Subcutaneous abdominal adipose tissue (tissue), 5 donors: ENCODE data around the gene AGPS.

Source experiments
- H3K27ac ChIP-seq: one replicate; pipeline ENCODE4 v1.7.0; 2013; ENCODE audit warnings: low read depth, mild to moderate bottlenecking, inconsistent platforms, low read length, moderate library complexity
- H3K27me3 ChIP-seq, 5 donors: one replicate each; pipeline ENCODE4 v1.7.0; 2013; ENCODE audit warnings: low read length in 5 of 5, inconsistent platforms in 1 of 5; ENCODE audit not compliant: control insufficient read depth in 5 of 5, insufficient read depth in 4 of 5
- H3K36me3 ChIP-seq, 5 donors: one replicate each; pipeline ENCODE4 v1.7.0; 2013; ENCODE audit warnings: low read length in 5 of 5; ENCODE audit not compliant: control insufficient read depth in 5 of 5, insufficient read depth in 5 of 5
- H3K4me1 ChIP-seq, 5 donors: one replicate each; pipeline ENCODE4 v1.7.0; 2013; ENCODE audit warnings: low read length in 5 of 5, mild to moderate bottlenecking in 3 of 5, moderate library complexity in 1 of 5; ENCODE audit not compliant: control insufficient read depth in 5 of 5, insufficient read depth in 5 of 5
- H3K4me3 ChIP-seq, 5 donors: one replicate each; pipeline ENCODE4 v1.7.0; 2013; ENCODE audit warnings: low read length in 5 of 5, low read depth in 1 of 5
- H3K9ac ChIP-seq, 5 donors: one replicate each; pipeline ENCODE4 v1.7.0; 2013; ENCODE audit warnings: low read length in 5 of 5, mild to moderate bottlenecking in 4 of 5, moderate library complexity in 3 of 5
- H3K9me3 ChIP-seq, 5 donors: one replicate each; pipeline ENCODE4 v1.7.0; 2013; ENCODE audit warnings: low read length in 5 of 5; ENCODE audit not compliant: control insufficient read depth in 5 of 5
- donor health status: healthy.
- donor health status: healthy.
- donor health status: healthy.
- donor health status: healthy.
- donor health status: healthy.

The AGPS gene

DNA sequence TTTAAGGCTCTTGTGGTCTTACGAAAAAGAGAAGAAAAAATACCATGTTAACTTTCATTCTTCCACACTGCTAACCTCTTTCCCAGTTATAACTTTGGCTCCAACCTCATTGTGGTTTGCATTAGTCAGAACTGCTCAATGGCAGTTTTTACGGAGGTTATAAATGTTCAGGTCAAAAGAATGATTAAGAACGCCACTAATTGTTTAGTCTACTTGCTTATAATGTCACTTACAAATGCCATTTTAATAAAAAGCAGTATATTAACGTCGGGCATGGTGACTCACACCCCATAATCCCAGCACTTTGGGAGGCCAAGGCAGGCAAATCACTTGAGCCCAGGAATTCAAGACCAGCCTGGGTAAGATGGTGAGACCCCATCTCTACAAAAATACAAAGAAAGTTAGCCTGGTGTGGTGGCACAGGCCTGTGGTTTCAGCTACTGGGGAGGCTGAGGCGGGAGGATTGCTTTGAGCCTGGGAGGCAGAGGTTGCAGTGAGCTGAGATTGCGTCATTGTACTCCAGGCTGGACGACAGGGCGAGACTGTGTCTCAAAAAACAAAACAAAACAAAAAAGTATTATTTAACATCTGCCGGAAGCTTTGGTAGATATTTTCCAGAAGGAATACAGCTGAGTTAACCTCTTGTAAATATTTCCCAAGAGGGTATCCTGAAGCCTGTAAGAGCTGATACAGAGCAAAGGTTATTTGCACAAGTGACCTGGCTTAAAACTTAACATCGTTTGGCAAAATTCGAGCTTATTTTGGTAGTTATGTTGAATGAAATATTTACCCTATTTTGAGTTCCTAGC lies 5.1 kb downstream of the AGPS start:
- Histone ChIP-seq H3K9ac (peak overlapping the region in 1 of 5 donors; percentile 26), H3K4me3 (peak overlapping the region in 1 of 5 donors; percentile 20), H3K4me1 (peaks cover 0 to 71% (median 55%) of the 10 kb centered on the region in 5 donors), H3K9me3 (no peaks in the 10 kb centered on the region), H3K27me3 (no peaks in the 10 kb centered on the region), H3K36me3 (no peaks in the 10 kb centered on the region), H3K27ac (peak overlapping the region; percentile 86)

DNA sequence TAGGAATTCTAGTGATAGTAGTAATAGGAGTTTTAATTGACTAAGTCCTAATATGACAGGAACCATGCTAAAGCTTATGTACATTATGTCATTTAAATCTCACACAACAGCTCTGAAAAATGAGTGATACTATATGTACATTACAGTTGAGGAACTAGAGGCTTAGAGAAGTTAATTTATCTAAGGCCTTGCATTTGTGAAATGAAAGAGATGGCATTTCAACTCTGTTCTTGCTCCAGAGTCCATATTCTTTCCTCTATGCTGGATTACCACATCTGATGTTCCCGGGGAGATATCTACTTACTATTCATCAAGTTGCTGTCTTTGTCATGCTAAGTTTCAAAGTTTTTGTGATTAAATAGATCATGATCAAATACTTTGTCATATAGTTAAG lies 5.7 kb downstream of the AGPS start:
- Histone ChIP-seq H3K9ac (no peak overlapping the region), H3K4me1 (peaks cover 0 to 71% (median 52%) of the 10 kb centered on the region in 5 donors), H3K27me3 (no peaks in the 10 kb centered on the region), H3K9me3 (no peaks in the 10 kb centered on the region), H3K27ac (peak overlapping the region; percentile 86), H3K36me3 (no peaks in the 10 kb centered on the region), H3K4me3 (no peak overlapping the region)

GRCh38 chr2:177398791-177399190 lies 6.2 kb downstream of the AGPS start:
- H3K36me3 ChIP-seq, result no peaks in the 10 kb centered on the region
- H3K4me3 ChIP-seq, result no peak overlapping the region
- no peaks in the 10 kb centered on the region for H3K9me3 ChIP-seq
- H3K27ac ChIP-seq, result peak overlapping the region; percentile 86
- peak overlapping the region in 1 of 5 donors; percentile 21 for H3K9ac ChIP-seq
- peaks cover 0 to 66% (median 47%) of the 10 kb centered on the region in 5 donors for H3K4me1 ChIP-seq
- H3K27me3 ChIP-seq, result no peaks in the 10 kb centered on the region

GRCh38 chr2:177399376-177399775 lies 6.8 kb downstream of the AGPS start:
- no peak overlapping the region for H3K9ac ChIP-seq
- no peaks in the 10 kb centered on the region for H3K36me3 ChIP-seq
- H3K4me3 ChIP-seq, result no peak overlapping the region
- peak overlapping the region; percentile 86 for H3K27ac ChIP-seq
- peaks cover 0 to 66% (median 47%) of the 10 kb centered on the region in 5 donors for H3K4me1 ChIP-seq
- H3K9me3 ChIP-seq, result no peaks in the 10 kb centered on the region
- H3K27me3 ChIP-seq, result no peaks in the 10 kb centered on the region

GRCh38 chr2:177400337-177400923 lies 7.9 kb downstream of the AGPS start:
- no peaks in the 10 kb centered on the region for H3K36me3 ChIP-seq
- H3K27ac ChIP-seq, result peak overlapping the region; percentile 9
- no peaks in the 10 kb centered on the region for H3K27me3 ChIP-seq
- no peak overlapping the region for H3K4me3 ChIP-seq
- H3K9me3 ChIP-seq, result no peaks in the 10 kb centered on the region
- no peak overlapping the region for H3K9ac ChIP-seq
- peaks cover 0 to 56% (median 47%) of the 10 kb centered on the region in 5 donors for H3K4me1 ChIP-seq

DNA sequence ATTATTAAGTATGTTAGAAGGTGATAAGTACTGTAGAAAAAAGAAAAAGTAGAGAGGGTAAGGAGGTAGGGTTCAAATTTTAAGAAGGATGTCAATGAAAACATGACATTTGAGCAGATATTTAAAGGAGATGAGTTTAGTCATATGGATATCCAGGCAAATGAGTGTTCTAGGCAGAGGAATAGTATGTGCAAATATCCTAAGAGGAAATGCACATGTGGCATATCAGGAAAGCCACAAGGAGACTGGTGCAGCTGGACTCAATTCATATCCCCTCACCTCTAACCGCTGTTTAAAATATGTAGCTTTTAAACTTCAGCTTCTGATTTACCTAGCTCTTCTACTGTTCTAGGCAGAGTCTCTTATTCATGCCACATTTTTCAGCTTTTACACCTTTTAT lies 9.5 kb downstream of the AGPS start:
- Histone ChIP-seq H3K9ac (no peak overlapping the region), H3K4me1 (peaks cover 0 to 45% (median 40%) of the 10 kb centered on the region in 5 donors), H3K27me3 (no peaks in the 10 kb centered on the region)

GRCh38 chr2:177403838-177404237 lies 11.3 kb downstream of the AGPS start:
- Histone ChIP-seq H3K9me3 (no peaks in the 10 kb centered on the region), H3K27ac (no peak overlapping the region), H3K9ac (no peak overlapping the region), H3K4me1 (peaks cover 0 to 29% (median 22%) of the 10 kb centered on the region in 5 donors), H3K27me3 (no peaks in the 10 kb centered on the region), H3K36me3 (no peaks in the 10 kb centered on the region), H3K4me3 (no peak overlapping the region)

More for the DNA sequence above, 9.5 kb downstream of the AGPS start:
- Histone ChIP-seq H3K4me3 (no peak overlapping the region), H3K27ac (no peak overlapping the region), H3K36me3 (no peaks in the 10 kb centered on the region), H3K9me3 (no peaks in the 10 kb centered on the region)

DNA sequence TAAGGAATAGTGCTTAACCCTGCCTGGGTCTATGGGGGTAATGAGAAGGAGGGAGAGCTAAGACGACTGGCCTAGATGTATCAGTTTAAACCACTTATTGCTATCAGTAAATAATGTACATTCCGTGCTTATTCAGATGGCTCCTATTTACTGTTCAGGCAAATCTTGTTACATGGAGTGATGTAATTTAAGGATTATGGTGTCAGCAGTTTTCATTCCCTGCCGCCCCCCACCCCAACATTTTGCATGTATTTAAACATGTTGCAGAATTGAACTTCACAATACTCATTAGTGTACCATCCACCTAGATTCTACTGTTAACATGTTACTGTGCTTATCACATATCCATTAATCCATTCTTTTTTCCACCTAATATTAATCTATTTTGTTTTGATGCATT lies 11.7 kb downstream of the AGPS start:
- Histone ChIP-seq H3K36me3 (no peaks in the 10 kb centered on the region), H3K27ac (no peak overlapping the region), H3K9ac (no peak overlapping the region), H3K4me1 (peaks cover 0 to 26% (median 18%) of the 10 kb centered on the region in 5 donors), H3K27me3 (no peaks in the 10 kb centered on the region), H3K4me3 (no peak overlapping the region), H3K9me3 (no peaks in the 10 kb centered on the region)

DNA sequence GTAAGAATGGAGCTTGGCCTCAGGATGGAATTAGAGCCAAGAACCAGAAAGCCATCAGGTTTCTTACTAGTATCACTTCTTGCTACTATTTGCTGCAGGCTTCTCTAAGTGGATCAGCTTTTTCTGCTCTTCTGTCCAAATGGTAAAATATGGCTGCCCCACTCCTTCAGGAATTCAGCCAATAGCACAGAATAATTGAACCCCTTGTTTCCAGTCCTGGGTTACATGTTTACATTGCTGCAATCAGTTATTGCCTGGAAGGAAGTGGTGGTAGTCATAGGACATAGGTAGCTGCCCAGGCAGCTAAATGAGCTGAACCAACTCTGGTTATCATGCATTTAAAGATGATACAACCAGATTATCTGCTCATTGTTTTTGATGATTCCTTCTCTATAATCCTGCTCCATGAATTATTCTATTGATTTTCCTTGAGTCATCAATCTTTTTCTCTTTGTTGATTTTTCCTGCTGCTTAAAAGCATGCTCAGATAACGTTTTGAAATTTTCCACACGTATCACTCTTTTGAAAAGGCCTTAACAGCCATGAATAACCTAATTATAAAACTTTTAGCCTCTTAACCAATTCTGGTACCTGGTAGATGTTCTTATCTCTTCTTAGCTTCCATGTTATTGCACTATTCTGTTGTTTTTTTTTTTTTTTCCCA lies 12.6 kb downstream of the AGPS start:
- Histone ChIP-seq H3K4me1 (peaks cover 0 to 26% (median 14%) of the 10 kb centered on the region in 5 donors), H3K27ac (no peak overlapping the region)

GRCh38 chr2:177406182-177406581 lies 13.6 kb downstream of the AGPS start:
- Histone ChIP-seq H3K4me3 (no peak overlapping the region), H3K4me1 (peaks cover 0 to 19% (median 11%) of the 10 kb centered on the region in 5 donors), H3K27me3 (no peaks in the 10 kb centered on the region), H3K9me3 (no peaks in the 10 kb centered on the region), H3K9ac (no peak overlapping the region), H3K36me3 (no peaks in the 10 kb centered on the region), H3K27ac (no peak overlapping the region)

More for the DNA sequence above, 12.6 kb downstream of the AGPS start:
- no peaks in the 10 kb centered on the region for H3K27me3 ChIP-seq
- no peaks in the 10 kb centered on the region for H3K36me3 ChIP-seq
- no peaks in the 10 kb centered on the region for H3K9me3 ChIP-seq
- no peak overlapping the region for H3K9ac ChIP-seq
- H3K4me3 ChIP-seq, result no peak overlapping the region
